CD4-positive, alpha-beta T cell treated with Interleukin-10 for 1 hour (primary cell): ENCODE data around the gene LOXL4.

Experiments used
- DNase-seq: peaks from one replicate; pipeline ENCODE4 v3.0.0-alpha.2; 2020

Gene LOXL4

GRCh38 chr10:98294270-98294627 is 26.3 kb upstream of the LOXL4 start:
- no peak for DNase-seq

GRCh38 chr10:98293550-98294269 is 25.7 kb upstream of the LOXL4 start:
- DNase-seq, result no peak

GRCh38 chr10:98292971-98293370 is 25.0 kb upstream of the LOXL4 start:
- no peak for DNase-seq

GRCh38 chr10:98289802-98290209 is 21.8 kb upstream of the LOXL4 start:
- no peak for DNase-seq

- no peak for DNase-seq
Observed at GRCh38 chr10:98287321-98287720, 19.3 kb upstream of the LOXL4 start.

GRCh38 chr10:98286419-98286818 is 18.4 kb upstream of the LOXL4 start:
- DNase-seq, result no peak

GRCh38 chr10:98285416-98285815 is 17.4 kb upstream of the LOXL4 start:
- no peak for DNase-seq

GRCh38 chr10:98276311-98276710 is 8.3 kb upstream of the LOXL4 start:
- peak; percentile 9 for DNase-seq

- no peak for DNase-seq
Observed at GRCh38 chr10:98274562-98274961, 6.6 kb upstream of the LOXL4 start.

- DNase-seq, result no peak
Observed at GRCh38 chr10:98273057-98273850, 5.3 kb upstream of the LOXL4 start.

- DNase-seq, result no peak
Observed at GRCh38 chr10:98272656-98273055, 4.7 kb upstream of the LOXL4 start.

- no peak for DNase-seq
Observed at GRCh38 chr10:98272245-98272644, 4.3 kb upstream of the LOXL4 start.

- no peak for DNase-seq
Observed at GRCh38 chr10:98270786-98271185, 2.8 kb upstream of the LOXL4 start.

GRCh38 chr10:98270073-98270740 is 2.2 kb upstream of the LOXL4 start:
- DNase-seq, result no peak

- DNase-seq, result no peak
Observed at GRCh38 chr10:98269435-98269912, 1.5 kb upstream of the LOXL4 start.

GRCh38 chr10:98268694-98269431 is 869 bp upstream of the LOXL4 start:
- no peak for DNase-seq

- DNase-seq, result no peak
Observed at GRCh38 chr10:98267069-98267893, 713 bp downstream of the LOXL4 start.

- no peak for DNase-seq
Observed at GRCh38 chr10:98266647-98267046, 1.3 kb downstream of the LOXL4 start.

- DNase-seq, result no peak
Observed at GRCh38 chr10:98265403-98266378, 2.3 kb downstream of the LOXL4 start.

- DNase-seq, result no peak
Observed at GRCh38 chr10:98264378-98265065, 3.5 kb downstream of the LOXL4 start.
